NB4 (cell line): ENCODE results near the gene AMIGO3.

ENCODE experiments used
- MYC ChIP-seq: IDR thresholded peaks from 2 replicates; pipeline ENCODE4 v1.6.1; 2011; ENCODE audit warnings: low read depth, low read length
- POLR2A ChIP-seq: IDR thresholded peaks from 2 replicates; pipeline ENCODE4 v1.6.1; 2011; ENCODE audit warnings: mild to moderate bottlenecking; ENCODE audit not compliant: insufficient read length; ENCODE audit errors: extremely low read depth

DNA sequence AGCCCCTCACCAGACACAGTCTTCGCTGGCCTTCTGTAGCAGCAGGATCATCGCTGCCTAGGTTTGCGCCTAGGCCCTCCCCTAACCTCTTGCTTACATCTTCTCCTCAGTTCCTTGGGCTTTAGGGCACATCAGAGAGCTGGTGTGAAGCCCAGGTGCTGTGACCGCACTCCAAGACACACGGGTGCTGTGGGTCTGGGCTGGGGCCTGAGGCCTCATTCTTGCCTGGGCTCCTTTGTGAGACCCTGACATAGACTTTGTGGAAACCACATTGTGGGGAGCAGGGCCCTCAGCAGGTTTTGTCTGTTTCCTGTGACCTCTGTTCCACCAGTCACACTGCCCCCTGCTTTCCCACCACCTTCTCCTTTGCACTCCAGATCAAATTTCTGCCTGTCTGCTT, 8.0 kb downstream of the AMIGO3 start:
- TF ChIP-seq POLR2A (no peak), MYC (no peak)
